Measurements from ENCODE around the gene PTPRN2. TPM values are rescaled to one million over a fixed set of nuclear protein-coding genes. Genes with fewer than 3 reads are reported as not detected.

PTPRN2 gene
- polyA plus RNA-seq, 1 experiment, result 0.31 TPM

- ChIA-PET CTCF (no interaction called here), POLR2A (no interaction called here)
- no peak for DNase-seq (ENCODE audit: low read depth)
- Histone ChIP-seq H3K36me3 (ENCODE audit: control insufficient read depth, insufficient read depth, low read length) (no peaks in the 10 kb centered on the region), H3K4me3 (ENCODE audit: low read depth, low read length) (no peak overlapping the region), H3K27me3 (ENCODE audit: control insufficient read depth, insufficient read depth, low read length) (no peaks in the 10 kb centered on the region)
- no peak for TF ChIP-seq CTCF (IDR thresholded peaks at IDR 0.05; ENCODE audit: insufficient read depth, low read depth, low read length)
Measured at GRCh38 chr7:158357898-158358821, 229.5 kb downstream of the PTPRN2 start.

- CTCF ChIA-PET, result no interaction called here
- H3K27me3 ChIP-seq (ENCODE audit: control insufficient read depth, insufficient read depth, low read length), result no peaks in the 10 kb centered on the region
- POLR2A ChIA-PET, result no interaction called here
- H3K4me3 ChIP-seq (ENCODE audit: low read depth, low read length), result no peak overlapping the region
- no peak for DNase-seq (ENCODE audit: low read depth)
- TF ChIP-seq CTCF (IDR thresholded peaks at IDR 0.05; ENCODE audit: insufficient read depth, low read depth, low read length), result no peak
- H3K36me3 ChIP-seq (ENCODE audit: control insufficient read depth, insufficient read depth, low read length), result no peaks in the 10 kb centered on the region
Measured at GRCh38 chr7:158357106-158357897, 230.3 kb downstream of the PTPRN2 start.

DNA sequence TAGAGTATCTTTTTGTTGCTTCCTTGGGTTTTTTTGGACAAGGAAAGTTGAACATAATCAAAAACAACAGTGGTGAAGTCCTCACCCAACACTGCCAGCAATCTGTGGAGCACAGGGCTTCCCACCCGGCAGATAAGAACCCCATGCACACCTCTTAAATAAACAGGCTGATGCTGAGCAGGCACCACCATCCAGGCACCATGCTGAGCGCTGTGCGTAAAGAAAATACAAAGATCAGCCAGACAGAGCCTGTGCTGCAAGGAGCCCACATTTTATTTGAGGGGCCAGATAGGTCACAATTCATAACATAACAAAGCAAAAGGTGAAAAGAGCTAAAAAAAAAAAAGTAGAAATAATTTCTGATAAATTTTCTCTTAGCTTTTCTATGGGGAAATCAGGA is 231.2 kb downstream of the PTPRN2 start:
- no peak for TF ChIP-seq CTCF (IDR thresholded peaks at IDR 0.05; ENCODE audit: insufficient read depth, low read depth, low read length)
- ChIA-PET CTCF (no interaction called here), POLR2A (no interaction called here)
- Histone ChIP-seq H3K36me3 (ENCODE audit: control insufficient read depth, insufficient read depth, low read length) (no peaks in the 10 kb centered on the region), H3K4me3 (ENCODE audit: low read depth, low read length) (no peak overlapping the region), H3K27me3 (ENCODE audit: control insufficient read depth, insufficient read depth, low read length) (no peaks in the 10 kb centered on the region)
- DNase-seq (ENCODE audit: low read depth), result no peak

DNA sequence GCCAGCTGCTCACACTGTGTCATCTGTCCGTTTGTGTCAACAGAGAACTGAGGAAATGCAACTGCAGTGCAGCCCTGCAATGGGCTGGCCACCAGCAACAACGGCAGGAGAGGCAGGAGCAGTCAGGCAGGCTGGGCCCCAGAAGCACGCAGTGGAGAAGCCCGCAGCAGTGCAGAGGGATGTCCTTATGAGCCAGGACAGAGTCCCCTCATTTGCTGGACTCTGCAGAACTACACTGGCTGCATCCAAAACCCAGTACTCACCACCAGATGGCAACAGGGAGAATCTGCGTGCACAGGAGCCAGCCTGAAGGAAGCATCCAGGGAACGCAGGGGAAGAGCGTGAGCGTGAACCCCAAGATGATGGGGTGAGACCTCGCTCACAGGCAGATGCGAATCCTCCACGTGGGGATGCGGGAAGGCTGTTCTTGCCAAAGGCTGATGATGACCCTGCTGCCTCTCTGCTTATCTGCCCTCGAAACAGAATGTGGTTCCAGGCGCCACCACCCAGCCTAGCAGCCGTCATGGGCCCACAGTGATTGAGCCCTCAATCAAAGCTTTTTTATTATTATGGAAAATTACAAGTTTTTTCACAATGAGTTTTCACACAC is 232.1 kb downstream of the PTPRN2 start:
- no peak overlapping the region for H3K4me3 ChIP-seq (ENCODE audit: low read depth, low read length)
- ChIA-PET CTCF (no interaction called here), POLR2A (no interaction called here)
- no peaks in the 10 kb centered on the region for H3K27me3 ChIP-seq (ENCODE audit: control insufficient read depth, insufficient read depth, low read length)
- H3K36me3 ChIP-seq (ENCODE audit: control insufficient read depth, insufficient read depth, low read length), result no peaks in the 10 kb centered on the region
- DNase-seq (ENCODE audit: low read depth), result no peak
- TF ChIP-seq CTCF (IDR thresholded peaks at IDR 0.05; ENCODE audit: insufficient read depth, low read depth, low read length), result no peak

DNA sequence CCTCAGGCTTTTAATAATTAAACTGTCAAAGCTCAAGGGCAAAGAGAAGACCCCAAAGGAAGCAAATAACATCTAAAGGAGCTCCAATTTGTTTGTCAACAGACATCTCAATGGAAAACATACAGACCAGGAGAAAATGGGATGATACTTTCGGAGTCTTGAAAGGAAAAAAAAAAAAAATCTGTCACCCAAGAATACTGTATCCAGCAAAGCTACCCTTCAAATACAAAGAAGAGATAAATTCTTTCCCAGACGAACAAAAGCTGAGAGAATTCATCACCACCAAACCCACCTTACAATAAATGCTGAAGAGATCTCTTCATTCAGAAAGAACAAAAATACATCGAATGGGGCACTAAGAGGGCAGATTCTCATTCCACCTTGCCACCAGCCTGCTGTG is 232.8 kb downstream of the PTPRN2 start:
- POLR2A ChIA-PET, result no interaction called here
- no peaks in the 10 kb centered on the region for H3K36me3 ChIP-seq (ENCODE audit: control insufficient read depth, insufficient read depth, low read length)
- no peak for TF ChIP-seq CTCF (IDR thresholded peaks at IDR 0.05; ENCODE audit: insufficient read depth, low read depth, low read length)
- DNase-seq (ENCODE audit: low read depth), result no peak
- no peak overlapping the region for H3K4me3 ChIP-seq (ENCODE audit: low read depth, low read length)
- CTCF ChIA-PET, result no interaction called here
- H3K27me3 ChIP-seq (ENCODE audit: control insufficient read depth, insufficient read depth, low read length), result no peaks in the 10 kb centered on the region

All from BJ (cell line).